MM.1S (cell line): ENCODE measurements around the gene RCSD1.

Source experiments
- CTCF ChIP-seq: fragments of 300-600 bp; sonication (generic); IDR thresholded peaks from 2 replicates; pipeline ENCODE4 v1.5.1; 2016; ENCODE audit warnings: antibody characterized with exemption, low read length, mixed read lengths
- EZH2 ChIP-seq: fragments of 300-600 bp; sonication (generic); optimal IDR thresholded peaks from 2 replicates; pipeline ENCODE3; 2017; ENCODE audit warnings: low read depth, mild to moderate bottlenecking, antibody characterized with exemption, low read length, mixed read lengths
- EZH2phosphoT487 ChIP-seq: fragments of 300-600 bp; sonication (generic); IDR thresholded peaks from 2 replicates; pipeline ENCODE4 v1.6.1; 2018; ENCODE audit warnings: antibody characterized with exemption, low read length

GRCh38 chr1:167714098-167714438, 84.0 kb downstream of the RCSD1 start:
- TF ChIP-seq EZH2 = no peak
- TF ChIP-seq CTCF = no peak
- TF ChIP-seq EZH2phosphoT487 = no peak
